ENCODE measurements around the gene ZNF669. TPM values are rescaled to one million over a fixed set of nuclear protein-coding genes. Genes with fewer than 3 reads are reported as not detected.
"Not testable (repeated sequence)": the region's sequence is repeated elsewhere in the genome, so short reads cannot be mapped to it uniquely, and the experiment has no call there.

Gene ZNF669
- polyA plus RNA-seq, 1 of the 3 experiments (the other 2 are of a cell fraction): 3.3 TPM

DNA sequence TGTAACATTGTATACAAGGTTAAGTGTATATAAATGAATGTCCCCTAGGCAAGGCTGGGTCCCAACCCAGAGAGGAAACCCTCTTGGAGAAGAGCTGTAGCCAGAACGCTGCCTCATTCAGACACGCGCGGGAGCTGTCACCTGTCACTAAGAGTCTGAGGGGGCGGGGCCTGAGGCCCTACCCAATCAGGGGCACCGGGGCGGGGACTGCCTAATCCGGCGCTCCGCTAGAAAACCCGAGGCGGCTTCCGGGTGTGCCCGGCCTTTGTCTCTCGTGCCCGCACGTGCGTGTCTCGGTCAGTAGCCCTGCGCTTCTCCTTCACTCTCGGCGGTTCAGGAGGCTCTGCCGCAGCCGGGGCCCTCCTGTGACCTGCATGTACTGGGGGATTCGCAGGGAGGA is 22.0 kb upstream of the ZNF669 start:
- POLR2A ChIA-PET; H3K9ac ChIP-seq; H2AFZ ChIP-seq (ENCODE audit: low read depth); H3K9me2 ChIP-seq; H3K4me2 ChIP-seq; CTCF ChIA-PET; H3K4me1 ChIP-seq (ENCODE audit: control insufficient read depth in 1 of 2, insufficient read depth in 2 of 2, low read depth in 1 of 2, low read length in 1 of 2); H3K27me3 ChIP-seq (ENCODE audit: insufficient read depth); H3K9me3 ChIP-seq; H3K79me2 ChIP-seq (ENCODE audit: insufficient read depth); DNase-seq; H3K4me3 ChIP-seq (ENCODE audit: low read depth in 2 of 2, low read length in 1 of 2); H3K36me3 ChIP-seq (replicated peaks in 1 of 2; ENCODE audit: control insufficient read depth in 1 of 2, insufficient read depth in 2 of 2, low read length in 1 of 2); H4K20me1 ChIP-seq (ENCODE audit: insufficient read depth); H3K27ac ChIP-seq (ENCODE audit: low read depth in 2 of 2, low read length in 1 of 2); H3F3A ChIP-seq (replicated peaks; ENCODE audit: insufficient read depth): not testable (repeated sequence)
- no CpG with 5 or more reads among the region's 25 CpGs for WGBS (ENCODE audit: low lambda C conversion rate)

DNA sequence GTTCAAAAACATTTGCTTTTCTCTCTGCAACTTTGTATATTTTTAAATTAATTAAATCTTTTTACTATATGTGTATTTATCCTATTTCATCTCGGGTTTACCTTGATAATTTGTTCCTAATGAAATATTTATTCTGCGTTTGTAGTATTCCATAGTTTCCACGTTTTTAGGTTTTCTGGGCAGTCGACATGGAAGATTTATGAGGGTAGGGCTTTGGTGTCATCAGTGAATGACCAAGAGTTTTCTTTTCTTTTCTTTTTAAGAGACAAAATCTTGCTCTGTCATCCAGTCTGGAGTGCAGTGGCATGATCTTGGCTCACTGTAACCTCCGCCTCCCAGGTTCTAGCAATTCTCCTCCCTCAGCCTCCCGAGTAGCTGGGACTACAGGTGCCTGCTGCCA is 17.2 kb upstream of the ZNF669 start:
- no peaks in the 10 kb centered on the region for H3K36me3 ChIP-seq (replicated peaks in 1 of 2; ENCODE audit: control insufficient read depth in 1 of 2, insufficient read depth in 2 of 2, low read length in 1 of 2)
- no peak for DNase-seq
- H3K27ac ChIP-seq (ENCODE audit: low read depth in 2 of 2, low read length in 1 of 2): no peak overlapping the region
- CTCF ChIA-PET: no interaction called here
- no peaks in the 10 kb centered on the region for H4K20me1 ChIP-seq (ENCODE audit: insufficient read depth)
- no peaks in the 10 kb centered on the region for H3K27me3 ChIP-seq (ENCODE audit: insufficient read depth)
- H3F3A ChIP-seq (replicated peaks; ENCODE audit: insufficient read depth): no peaks in the 10 kb centered on the region
- H3K4me3 ChIP-seq (ENCODE audit: low read depth in 2 of 2, low read length in 1 of 2): no peak overlapping the region
- H3K4me2 ChIP-seq: no peak overlapping the region
- H3K9me3 ChIP-seq: no peaks in the 10 kb centered on the region
- TF ChIP-seq, protein P1, sequence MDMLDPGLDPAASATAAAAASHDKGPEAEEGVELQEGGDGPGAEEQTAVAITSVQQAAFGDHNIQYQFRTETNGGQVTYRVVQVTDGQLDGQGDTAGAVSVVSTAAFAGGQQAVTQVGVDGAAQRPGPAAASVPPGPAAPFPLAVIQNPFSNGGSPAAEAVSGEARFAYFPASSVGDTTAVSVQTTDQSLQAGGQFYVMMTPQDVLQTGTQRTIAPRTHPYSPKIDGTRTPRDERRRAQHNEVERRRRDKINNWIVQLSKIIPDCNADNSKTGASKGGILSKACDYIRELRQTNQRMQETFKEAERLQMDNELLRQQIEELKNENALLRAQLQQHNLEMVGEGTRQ (IDR thresholded peaks at IDR 0.05; ENCODE audit: borderline replicate concordance, low read depth, low read length): no peak
- TF ChIP-seq TEAD4 (IDR thresholded peaks at IDR 0.05; ENCODE audit: borderline replicate concordance, insufficient read depth): no peak
- TF ChIP-seq ELF1 (IDR thresholded peaks at IDR 0.05): no peak
- no peak for TF ChIP-seq YY1 (IDR thresholded peaks at IDR 0.05; ENCODE audit: low read depth)
- TF ChIP-seq, protein P2, sequence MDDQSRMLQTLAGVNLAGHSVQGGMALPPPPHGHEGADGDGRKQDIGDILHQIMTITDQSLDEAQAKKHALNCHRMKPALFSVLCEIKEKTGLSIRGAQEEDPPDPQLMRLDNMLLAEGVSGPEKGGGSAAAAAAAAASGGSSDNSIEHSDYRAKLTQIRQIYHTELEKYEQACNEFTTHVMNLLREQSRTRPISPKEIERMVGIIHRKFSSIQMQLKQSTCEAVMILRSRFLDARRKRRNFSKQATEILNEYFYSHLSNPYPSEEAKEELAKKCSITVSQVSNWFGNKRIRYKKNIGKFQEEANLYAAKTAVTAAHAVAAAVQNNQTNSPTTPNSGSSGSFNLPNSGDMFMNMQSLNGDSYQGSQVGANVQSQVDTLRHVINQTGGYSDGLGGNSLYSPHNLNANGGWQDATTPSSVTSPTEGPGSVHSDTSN (IDR thresholded peaks at IDR 0.05): no peak
- no peak for TF ChIP-seq FOSL2 (IDR thresholded peaks at IDR 0.05; ENCODE audit: borderline replicate concordance, low read depth)
- TF ChIP-seq, protein P3, sequence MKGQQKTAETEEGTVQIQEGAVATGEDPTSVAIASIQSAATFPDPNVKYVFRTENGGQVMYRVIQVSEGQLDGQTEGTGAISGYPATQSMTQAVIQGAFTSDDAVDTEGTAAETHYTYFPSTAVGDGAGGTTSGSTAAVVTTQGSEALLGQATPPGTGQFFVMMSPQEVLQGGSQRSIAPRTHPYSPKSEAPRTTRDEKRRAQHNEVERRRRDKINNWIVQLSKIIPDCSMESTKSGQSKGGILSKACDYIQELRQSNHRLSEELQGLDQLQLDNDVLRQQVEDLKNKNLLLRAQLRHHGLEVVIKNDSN (IDR thresholded peaks at IDR 0.05; ENCODE audit: borderline replicate concordance, low read depth): no peak
- TF ChIP-seq MEF2A (IDR thresholded peaks at IDR 0.05; ENCODE audit: borderline replicate concordance, low read depth): no peak
- H3K4me1 ChIP-seq (ENCODE audit: control insufficient read depth in 1 of 2, insufficient read depth in 2 of 2, low read depth in 1 of 2, low read length in 1 of 2): no peaks in the 10 kb centered on the region
- POLR2A ChIA-PET: no interaction called here
- H3K9ac ChIP-seq: no peak overlapping the region
- H3K9me2 ChIP-seq: no peaks in the 10 kb centered on the region
- no peak overlapping the region for H2AFZ ChIP-seq (ENCODE audit: low read depth)
- no peaks in the 10 kb centered on the region for H3K79me2 ChIP-seq (ENCODE audit: insufficient read depth)
- WGBS (ENCODE audit: low lambda C conversion rate): 20% methylated on average over 6 of the region's 6 CpGs

DNA sequence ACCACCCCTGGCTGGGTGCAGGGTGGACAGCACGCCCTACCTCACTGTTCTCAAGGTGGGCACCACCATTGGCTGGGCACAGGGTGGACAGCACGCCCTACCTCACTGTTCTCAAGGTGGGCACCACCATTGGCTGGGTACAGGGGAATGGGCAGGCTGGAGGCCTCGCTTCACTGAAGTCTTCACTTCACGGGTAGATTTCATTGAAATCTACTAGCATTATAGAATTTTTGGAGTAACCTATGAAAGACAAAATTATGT is 16.2 kb upstream of the ZNF669 start:
- not testable (repeated sequence) for H4K20me1 ChIP-seq (ENCODE audit: insufficient read depth)

More for the DNA sequence above, 16.2 kb upstream of the ZNF669 start:
- DNase-seq; CTCF ChIA-PET; H3K4me3 ChIP-seq (ENCODE audit: low read depth in 2 of 2, low read length in 1 of 2); H3K27ac ChIP-seq (ENCODE audit: low read depth in 2 of 2, low read length in 1 of 2); H3K4me2 ChIP-seq; H3K4me1 ChIP-seq (ENCODE audit: control insufficient read depth in 1 of 2, insufficient read depth in 2 of 2, low read depth in 1 of 2, low read length in 1 of 2); H2AFZ ChIP-seq (ENCODE audit: low read depth); H3K9me2 ChIP-seq; H3F3A ChIP-seq (replicated peaks; ENCODE audit: insufficient read depth); H3K27me3 ChIP-seq (ENCODE audit: insufficient read depth); H3K9ac ChIP-seq; H3K9me3 ChIP-seq; H3K36me3 ChIP-seq (replicated peaks in 1 of 2; ENCODE audit: control insufficient read depth in 1 of 2, insufficient read depth in 2 of 2, low read length in 1 of 2); POLR2A ChIA-PET; H3K79me2 ChIP-seq (ENCODE audit: insufficient read depth): not testable (repeated sequence)
- 69% methylated on average over 3 of the region's 4 CpGs for WGBS (ENCODE audit: low lambda C conversion rate)

Data from SK-N-SH (cell line).